PFSK-1 (cell line): ENCODE measurements around the gene PADI1.

Experiments used
- FOXP2 ChIP-seq: optimal IDR thresholded peaks from 2 replicates; pipeline ENCODE3; 2011; ENCODE audit warnings: borderline replicate concordance, control low read depth, inconsistent platforms; ENCODE audit not compliant: insufficient read depth; ENCODE audit errors: extremely low read length, extremely low read depth
- POLR2AphosphoS5 ChIP-seq: IDR thresholded peaks from 2 replicates; pipeline ENCODE4 v1.6.1; 2012; ENCODE audit warnings: low read depth, mild to moderate bottlenecking, control low read depth, low read length, moderate library complexity
- SIN3A ChIP-seq: IDR thresholded peaks from 2 replicates; pipeline ENCODE4 v1.6.1; 2012; ENCODE audit warnings: mild to moderate bottlenecking, low read length, moderate library complexity, borderline replicate concordance; ENCODE audit not compliant: insufficient read depth
- TAF1 ChIP-seq: IDR thresholded peaks from 2 replicates; pipeline ENCODE4 v1.6.1; 2012; ENCODE audit warnings: low read length, control low read depth, borderline replicate concordance; ENCODE audit not compliant: insufficient read depth
- TF ChIP-seq, protein P1 (sequence below), 2 experiments: IDR thresholded peaks; 2 replicates each; pipeline versions ENCODE4 v1.6.1 to v1.8.0; 2011 to 2012; ENCODE audit warnings: low read depth in 2 of 2, low read length in 2 of 2, control low read depth in 1 of 2, inconsistent platforms in 1 of 2, mild to moderate bottlenecking in 1 of 2, moderate library complexity in 1 of 2; ENCODE audit not compliant: insufficient read depth in 1 of 2

DNA sequence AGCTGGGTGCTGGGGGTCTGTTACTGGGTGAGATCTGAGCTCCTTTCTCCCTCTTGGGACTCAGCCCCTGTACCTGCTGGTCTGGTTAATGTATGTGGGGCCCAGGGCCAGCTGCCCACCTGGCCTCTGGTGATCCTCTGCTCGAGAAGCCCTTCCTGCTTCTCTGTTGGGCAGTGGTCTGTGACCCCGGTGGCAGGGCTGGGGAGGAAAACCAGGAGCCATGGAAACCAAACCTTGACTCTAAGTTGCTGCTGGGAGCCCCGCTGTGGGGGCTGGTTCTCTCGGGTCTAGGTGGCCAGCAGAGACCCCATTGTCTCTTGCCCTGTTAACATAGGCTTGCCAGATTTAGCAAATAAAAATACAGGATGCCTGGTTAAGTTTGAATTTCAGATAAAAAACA lies 1.3 kb downstream of the PADI1 start:
- TF ChIP-seq POLR2AphosphoS5 (no peak), TAF1 (no peak), SIN3A (no peak), FOXP2 (no peak)
- TF ChIP-seq, protein P1, sequence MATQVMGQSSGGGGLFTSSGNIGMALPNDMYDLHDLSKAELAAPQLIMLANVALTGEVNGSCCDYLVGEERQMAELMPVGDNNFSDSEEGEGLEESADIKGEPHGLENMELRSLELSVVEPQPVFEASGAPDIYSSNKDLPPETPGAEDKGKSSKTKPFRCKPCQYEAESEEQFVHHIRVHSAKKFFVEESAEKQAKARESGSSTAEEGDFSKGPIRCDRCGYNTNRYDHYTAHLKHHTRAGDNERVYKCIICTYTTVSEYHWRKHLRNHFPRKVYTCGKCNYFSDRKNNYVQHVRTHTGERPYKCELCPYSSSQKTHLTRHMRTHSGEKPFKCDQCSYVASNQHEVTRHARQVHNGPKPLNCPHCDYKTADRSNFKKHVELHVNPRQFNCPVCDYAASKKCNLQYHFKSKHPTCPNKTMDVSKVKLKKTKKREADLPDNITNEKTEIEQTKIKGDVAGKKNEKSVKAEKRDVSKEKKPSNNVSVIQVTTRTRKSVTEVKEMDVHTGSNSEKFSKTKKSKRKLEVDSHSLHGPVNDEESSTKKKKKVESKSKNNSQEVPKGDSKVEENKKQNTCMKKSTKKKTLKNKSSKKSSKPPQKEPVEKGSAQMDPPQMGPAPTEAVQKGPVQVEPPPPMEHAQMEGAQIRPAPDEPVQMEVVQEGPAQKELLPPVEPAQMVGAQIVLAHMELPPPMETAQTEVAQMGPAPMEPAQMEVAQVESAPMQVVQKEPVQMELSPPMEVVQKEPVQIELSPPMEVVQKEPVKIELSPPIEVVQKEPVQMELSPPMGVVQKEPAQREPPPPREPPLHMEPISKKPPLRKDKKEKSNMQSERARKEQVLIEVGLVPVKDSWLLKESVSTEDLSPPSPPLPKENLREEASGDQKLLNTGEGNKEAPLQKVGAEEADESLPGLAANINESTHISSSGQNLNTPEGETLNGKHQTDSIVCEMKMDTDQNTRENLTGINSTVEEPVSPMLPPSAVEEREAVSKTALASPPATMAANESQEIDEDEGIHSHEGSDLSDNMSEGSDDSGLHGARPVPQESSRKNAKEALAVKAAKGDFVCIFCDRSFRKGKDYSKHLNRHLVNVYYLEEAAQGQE (IDR thresholded peaks at IDR 0.05; ENCODE audit: insufficient read depth in 1 of 2, low read depth in 2 of 2, low read length in 2 of 2) = no peak
